HG03045 (cell line): ENCODE results near the gene KCNIP3.

ENCODE experiments used
- ATAC-seq: cut with Tn5 transposase; IDR thresholded peaks from one replicate; pipeline ENCODE4 v1.9.1; 2021; ENCODE audit warnings: mild to moderate bottlenecking, moderate library complexity; ENCODE audit not compliant: unreplicated experiment

KCNIP3 gene

DNA sequence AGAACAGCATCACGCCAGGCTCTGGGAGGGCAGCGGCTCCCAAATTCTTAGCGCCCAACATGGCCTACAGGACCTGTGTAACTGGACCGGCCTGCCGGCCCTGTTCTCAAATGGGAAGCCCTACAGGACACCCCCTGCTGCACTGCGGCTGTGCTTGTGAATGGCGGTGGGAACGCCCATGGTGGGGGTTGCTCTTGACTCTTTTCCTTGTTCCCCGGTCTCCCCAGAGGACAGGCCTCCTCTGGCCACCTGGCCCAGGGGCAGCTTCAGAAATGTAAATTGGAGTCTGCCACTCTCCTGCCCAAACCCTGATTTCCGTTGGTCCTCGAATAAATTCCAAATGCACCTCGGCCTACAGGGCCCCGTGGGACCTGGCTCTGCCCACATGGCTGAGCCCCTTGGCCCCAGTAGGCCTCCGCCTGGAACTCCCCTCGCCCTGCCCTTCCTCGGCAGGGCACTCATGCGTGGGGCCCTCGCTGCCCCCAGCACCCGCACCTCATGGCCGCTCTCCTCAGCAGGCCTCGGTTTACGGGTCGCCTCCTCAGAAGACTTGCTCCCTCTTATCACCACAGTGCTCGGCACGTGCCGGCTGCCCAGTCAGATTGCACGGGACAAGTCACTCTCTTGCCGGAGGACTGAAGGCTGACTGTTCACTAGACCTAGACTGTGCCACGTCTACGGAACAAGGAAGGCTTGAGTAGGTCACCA, 29.4 kb downstream of the KCNIP3 start:
- no peak for ATAC-seq

DNA sequence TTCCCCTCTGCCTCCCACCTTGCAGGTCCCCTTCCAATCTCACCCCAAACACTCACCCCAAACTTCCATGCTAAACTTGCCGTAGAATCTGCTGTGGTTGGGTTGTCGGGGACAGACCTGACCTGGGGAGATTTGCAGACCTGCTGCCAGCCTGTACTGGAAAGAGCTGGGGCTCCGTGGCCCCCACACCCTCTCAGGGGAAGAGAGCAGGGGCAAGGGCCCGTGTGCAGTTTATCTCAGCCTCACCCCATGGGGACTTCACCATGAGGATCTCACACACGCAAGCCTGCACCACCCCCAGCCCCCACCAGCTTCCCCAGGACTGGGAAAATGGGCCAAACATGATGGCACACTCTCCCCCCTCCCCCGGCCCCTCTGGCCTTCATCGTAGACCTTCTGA, 30.7 kb downstream of the KCNIP3 start:
- no peak for ATAC-seq

DNA sequence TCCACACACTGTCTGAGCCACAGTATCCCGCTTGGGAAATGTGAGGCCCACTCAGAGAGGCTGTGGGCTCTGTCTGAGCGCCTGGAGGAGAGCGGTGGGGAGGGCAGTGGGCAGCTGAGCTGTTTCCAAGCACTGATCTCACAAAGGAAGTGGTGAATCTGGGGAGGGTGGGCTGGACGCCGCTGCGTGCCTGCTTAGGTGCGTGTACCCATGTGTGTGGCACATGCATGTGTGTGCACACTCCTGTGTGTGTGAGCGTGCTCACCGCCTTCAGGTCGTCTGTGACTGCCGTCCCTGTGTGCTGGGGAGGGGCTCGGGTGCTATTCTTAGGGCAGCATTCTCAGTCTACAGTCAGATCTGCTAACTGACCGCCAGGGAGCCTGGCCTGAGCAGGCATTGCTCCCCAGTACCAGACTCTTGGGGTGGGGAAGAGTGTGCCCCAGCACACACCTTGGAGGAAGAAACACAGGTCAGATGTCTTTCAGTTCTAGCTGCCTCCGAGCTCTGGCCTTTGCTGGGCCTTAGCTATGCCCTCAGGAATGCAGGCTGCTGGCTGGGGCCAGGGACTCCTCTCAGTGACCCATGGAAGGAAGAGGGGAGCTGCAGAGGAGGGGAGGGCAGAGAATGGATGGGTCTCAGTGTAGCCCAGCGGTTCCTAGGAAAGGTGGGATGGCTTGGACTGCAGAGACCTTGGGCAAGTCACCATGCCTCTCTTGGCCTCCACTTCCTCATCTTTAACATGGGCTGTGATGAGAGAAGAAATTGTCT, 31.4 kb downstream of the KCNIP3 start:
- ATAC-seq: no peak

DNA sequence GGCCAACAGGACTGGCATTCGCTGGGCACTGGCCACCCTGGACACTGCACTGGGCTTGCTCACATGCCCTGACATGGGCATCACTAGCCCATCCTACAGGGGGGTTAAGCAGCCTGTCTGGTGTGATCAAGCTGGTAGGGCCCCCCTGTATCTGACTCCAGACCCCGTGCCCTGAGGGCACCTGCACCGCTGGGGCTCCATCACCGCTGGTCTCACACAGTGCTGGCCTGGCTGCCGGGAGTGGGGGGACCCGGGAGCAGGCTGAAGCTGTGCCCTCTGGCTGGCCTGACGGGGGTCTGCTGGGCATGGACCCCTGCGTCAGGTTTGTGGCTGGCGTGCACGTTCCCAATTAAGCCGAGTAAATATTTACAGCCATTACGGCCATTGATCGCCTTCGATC, 32.3 kb downstream of the KCNIP3 start:
- no peak for ATAC-seq

DNA sequence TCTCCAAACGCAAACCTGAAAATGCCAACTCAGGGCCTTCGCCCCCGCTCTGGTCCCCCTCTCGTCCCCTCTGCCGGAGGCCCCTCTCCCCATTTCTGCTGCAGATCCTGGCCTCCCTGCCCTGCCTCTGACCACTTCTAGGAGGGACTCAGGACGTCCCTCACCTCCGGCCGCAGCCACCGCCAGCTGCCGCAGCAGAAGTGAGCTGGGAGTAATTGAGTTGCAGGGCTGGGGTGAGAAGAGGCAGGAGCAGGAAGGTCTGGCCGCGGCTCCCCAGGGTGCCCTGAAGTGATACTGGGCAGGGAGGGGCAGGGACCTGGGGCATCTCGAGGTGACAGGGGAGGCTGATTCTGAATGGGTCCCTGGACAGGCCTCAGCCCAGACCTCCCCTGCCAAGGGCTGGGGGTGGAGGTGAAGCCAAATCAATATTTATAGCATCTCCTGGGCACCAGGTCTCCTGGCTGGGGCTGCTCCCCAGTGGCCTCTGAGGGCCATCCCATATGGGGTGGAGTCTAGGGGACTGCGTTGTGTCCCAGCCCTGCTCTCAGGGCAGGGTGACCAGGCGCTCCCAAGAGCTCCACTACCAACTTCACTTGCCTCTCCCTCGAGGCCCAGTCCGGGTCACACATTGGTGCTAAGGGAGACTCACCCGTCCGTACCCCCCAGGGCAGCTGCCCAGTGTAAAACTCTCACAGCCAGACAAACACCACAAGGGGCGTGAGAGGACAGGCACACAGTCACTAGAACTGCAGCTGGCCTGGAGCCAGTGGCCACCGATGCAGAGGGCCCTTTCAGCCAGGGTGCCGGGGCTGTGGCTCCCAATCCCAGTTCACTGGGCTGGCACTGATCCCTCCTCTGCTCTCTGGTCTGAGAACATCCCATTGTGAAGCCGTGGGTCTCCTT, 33.0 kb downstream of the KCNIP3 start:
- no peak for ATAC-seq

DNA sequence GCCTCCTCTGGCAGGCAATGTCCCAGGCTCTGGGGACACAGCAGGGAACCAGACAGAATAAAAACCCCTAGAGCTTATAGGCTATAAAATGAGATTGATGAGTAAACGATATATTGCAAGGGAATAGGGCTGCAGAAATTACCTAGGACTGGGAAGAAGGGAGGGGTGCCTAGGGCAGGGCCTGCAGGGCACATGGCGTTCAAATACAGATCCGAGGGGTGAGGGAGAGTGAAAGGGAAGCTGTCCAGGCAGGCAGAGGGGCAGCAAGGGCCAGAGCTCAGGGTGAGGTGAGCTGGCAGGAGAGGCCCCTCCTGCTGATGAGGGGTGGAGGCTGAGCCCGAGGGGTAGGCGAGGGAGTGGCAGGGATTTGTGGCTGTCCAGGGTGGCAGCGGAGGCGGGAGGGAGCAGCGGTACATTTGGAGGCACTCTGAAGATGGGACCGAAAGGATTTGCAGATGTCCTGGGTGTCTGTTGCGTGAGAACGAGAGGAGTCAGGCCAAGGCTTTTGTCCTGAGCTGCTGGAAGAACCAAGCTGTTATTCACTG, 33.7 kb downstream of the KCNIP3 start:
- ATAC-seq: no peak

DNA sequence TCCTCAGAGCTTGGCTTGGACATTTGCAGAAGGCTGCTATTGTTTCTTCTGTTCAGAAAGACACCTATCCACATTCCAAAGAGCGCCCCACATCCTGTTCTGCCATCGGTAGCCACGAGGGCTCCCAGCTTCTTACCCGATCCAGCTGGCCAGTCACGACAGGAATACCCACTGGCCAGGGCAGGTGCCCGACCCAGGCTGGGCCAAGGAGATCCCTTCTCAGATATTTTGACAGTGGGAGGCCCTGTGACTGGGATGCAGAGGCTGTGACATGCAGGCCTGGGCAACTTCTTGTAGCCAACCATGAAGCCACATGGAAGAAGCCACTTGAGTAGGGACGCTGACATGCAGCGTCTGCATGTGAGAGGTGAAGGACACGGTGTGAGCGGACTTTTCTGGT, 34.5 kb downstream of the KCNIP3 start:
- ATAC-seq: no peak

DNA sequence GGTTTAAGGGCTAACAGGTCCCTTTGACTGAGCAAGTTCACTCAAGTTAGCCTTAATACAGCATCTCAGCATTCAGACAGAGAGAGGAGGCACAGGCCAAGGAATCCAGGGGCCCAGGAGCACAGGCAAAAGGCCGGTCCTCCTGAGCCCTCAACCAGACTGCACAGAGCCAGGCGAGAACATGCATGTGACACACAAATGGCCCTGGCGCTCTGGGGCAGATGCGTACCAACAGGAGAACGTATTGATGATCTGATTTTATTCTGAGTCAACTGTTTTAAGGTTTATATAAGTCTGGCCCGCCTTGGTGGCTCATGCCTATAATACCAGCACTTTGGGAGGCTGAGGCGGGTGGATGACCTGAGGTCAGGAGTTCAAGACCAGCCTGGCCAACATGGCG, 34.9 kb downstream of the KCNIP3 start:
- ATAC-seq: no peak

DNA sequence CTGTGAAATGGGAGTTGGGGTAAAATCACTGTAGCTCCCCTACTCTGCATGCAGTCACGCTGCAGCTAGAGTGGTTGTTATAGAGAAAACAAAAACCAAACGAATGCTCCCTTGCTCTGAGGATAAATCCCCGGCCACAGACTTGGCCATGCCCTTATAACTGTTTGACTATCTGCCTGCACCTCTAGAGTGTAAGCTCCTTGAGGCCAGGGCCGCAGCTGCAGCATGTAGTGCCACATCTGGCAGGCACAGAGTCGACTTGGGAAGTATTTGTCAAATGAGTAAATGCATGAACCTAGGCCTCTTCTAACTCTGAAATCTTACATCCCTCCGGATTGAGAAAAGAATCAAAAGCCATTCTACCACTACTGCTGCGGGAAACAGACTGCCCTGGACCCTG, 35.9 kb downstream of the KCNIP3 start:
- no peak for ATAC-seq

DNA sequence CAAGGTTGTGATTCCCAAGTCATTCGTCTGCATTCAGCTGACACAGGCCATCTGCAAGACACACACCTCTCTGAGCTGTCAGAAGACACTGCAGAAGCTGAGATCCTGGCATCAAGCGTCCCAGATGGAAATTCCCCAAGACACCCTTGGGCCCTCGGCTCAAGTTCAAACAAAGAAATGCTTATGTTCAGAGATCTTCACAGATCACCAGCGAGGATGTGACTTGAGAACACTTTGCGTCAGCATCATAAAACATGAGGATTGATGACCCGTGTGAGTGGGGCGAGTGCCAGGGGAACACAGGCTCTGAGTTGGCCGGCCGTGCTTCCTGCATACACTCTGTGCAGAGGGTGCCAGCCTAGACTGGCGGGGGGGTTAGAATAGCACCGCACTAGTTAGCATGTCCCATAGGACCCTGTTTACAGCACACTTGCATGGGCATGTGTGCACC, 36.8 kb downstream of the KCNIP3 start:
- no peak for ATAC-seq

DNA sequence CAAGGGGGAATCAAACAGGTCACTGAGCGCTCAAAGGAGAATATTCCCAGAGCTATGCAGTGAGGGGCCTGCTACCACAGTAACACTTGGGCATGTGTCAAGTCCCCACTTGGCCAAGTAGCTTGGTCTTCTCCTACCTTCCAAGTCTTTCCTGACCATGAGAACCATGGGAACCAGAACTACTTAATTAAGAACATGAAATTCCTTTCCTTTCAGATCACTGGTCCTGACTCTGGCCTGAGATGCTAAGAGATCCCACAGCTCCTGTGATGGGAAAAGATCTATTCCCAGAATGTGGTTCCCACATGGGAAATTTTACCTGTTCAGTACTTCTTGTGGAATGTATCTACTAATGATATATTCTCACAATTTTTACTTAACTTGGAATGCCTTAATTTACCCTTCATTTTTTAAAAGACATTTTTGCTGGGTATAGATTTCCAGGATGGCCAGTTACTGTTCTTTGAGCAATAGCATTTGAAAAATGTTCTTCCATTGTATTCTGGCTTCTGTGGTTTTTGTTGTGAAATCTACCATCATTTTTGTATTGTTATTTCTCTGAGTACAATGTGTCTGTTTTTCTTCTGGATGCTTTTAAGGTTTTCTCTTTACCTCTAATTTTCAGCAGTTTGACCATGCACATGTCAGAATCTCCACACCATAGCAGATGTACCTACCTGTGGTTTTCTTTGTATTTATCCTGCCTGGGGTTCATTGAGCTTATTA, 37.9 kb downstream of the KCNIP3 start:
- no peak for ATAC-seq

DNA sequence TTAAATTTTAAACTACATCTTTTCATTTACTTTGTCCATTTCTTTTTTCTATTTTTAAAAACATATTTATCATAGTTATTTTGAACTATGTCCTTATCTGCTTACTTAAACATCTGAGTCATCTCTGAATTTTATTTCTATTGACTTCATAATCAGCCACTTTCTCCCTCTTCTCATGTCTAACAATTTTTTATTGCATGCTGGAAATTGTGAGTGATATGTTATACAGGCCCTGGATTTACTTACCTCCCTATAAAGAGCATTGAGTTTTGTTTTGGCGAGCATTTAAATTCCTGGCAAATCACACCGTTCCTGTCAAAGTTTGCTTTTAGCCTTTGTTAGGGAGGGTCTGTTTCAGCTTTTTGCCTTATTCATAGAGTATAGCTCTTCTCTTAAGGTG, 39.3 kb downstream of the KCNIP3 start:
- no peak for ATAC-seq

DNA sequence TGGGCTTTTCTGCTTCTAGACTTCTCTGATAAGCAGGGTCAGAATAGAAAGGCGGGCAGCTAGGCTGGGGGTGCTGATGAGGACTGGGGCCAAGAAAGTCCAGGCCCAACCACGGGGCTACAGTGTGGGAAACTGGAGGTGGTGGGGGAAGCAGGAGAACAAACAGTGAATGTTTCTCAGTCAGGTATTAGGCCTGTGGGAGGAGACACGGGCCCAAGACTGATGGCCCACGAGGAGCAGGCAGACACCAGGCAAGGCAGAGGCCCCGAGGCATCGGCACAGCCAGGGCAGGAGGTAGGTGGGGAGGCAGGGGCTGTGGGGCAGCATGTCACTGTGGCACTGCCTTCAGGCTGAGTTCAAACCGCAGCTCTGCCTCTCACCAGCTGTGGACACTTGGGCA, 40.7 kb downstream of the KCNIP3 start:
- no peak for ATAC-seq

DNA sequence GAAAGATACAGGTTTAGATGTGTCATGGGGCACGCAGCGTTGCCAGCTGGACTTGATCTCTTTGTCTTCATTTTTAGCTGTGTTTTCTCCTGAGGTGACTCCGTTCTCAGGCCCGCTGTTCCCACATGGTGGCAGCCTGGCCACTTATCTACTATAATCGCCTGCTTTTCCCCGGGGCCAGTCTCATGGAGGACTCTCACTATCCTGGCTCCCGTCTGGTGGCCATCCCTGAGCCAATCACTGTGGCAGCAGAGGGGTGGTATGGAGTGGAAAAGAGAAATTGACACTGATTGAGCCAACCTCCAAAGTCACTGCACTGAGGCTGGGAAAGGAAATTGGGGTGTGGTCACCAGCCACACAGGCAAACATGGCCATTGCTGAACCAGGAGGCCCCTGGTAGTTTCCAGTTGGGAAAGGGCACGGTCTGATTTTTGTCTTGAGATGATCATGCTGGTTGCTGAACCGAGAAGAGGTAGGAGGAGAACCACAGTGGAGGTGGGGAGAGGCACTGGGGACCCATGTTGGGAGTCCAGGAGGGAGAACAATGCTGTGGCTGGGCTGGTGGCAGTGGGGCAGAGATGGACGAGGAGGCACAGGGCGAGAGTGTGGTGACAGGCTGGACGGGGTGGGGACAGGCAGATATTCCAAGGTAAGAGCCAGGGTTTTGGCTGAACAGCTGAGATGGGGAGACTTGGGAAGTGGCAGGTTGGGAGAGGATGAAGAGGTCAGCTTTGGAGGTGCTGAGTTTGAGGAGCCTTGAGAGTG, 45.6 kb downstream of the KCNIP3 start:
- ATAC-seq: no peak

DNA sequence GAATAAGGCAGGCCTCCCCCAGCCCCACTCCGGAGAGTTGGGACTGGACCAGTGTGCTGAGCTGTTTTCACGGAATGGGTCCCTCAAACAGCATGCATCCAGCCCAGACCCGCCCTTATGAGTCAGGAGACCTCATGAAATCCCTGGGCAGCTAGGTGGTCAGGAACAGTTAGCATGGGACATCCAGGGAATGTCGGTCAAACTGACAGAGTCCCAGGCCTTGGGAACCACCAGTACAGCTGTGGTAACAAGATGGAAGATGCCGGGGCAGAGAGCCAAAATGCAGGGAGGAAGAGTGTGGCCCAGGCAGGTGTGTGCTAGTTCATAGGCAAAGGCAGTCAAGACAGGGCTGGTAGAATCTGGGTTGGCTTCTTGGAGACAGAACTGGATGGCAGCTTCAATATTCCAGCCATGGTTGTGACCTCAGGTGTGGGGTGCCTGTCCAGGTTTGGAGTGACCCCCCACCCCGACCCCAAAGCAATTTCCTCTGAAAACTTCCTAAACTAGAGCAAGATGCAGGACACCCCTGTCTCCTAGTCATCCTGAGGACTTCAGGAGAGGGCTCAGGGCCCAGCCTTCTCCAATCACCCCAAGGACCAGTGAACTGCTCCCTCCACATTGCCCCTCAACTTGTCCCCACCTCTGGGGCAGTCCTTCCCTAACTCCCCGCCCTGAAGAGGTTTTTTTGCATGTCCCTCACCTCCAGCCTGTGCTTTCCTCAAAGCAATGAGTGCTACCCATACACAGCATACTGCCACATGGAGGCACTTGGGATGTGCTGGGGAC, 46.5 kb downstream of the KCNIP3 start:
- no peak for ATAC-seq

DNA sequence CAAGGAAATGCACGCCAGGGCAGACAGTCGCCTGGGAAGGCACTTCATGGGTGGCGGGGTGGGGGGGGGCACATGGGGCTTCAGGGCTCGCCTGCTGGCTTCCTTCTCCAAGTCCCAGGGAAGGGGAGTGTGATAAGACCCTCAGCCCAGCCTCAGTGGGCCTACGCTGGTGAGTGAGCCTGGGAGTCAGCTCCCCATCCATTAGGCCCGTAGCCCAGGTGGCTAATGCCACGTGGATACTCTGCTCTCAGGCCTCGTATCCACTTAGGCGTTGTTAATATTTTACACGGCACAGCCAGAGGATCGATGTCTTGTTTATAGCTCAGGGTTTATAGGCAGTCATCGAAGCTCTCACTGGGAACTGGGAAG, 47.1 kb downstream of the KCNIP3 start:
- ATAC-seq: no peak

DNA sequence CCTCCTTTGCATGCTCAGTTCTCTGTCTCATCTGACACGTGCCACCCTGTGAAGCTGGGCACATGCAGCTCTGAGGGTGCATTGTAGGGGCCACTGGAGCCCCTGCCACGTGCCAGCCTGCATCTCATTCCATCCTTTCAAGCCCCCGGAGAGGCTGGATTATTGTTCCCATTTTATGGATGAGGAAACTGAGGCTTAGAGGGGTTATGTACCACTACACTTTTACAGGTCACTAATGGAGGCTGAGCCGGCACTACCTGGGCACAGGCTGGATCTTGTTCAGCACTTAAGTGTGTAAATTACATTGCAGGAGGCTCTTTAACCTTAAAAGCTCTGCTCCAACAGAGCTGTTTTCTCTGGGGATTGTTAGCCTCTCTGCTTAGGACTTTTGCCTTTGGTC, 47.5 kb downstream of the KCNIP3 start:
- ATAC-seq: no peak

DNA sequence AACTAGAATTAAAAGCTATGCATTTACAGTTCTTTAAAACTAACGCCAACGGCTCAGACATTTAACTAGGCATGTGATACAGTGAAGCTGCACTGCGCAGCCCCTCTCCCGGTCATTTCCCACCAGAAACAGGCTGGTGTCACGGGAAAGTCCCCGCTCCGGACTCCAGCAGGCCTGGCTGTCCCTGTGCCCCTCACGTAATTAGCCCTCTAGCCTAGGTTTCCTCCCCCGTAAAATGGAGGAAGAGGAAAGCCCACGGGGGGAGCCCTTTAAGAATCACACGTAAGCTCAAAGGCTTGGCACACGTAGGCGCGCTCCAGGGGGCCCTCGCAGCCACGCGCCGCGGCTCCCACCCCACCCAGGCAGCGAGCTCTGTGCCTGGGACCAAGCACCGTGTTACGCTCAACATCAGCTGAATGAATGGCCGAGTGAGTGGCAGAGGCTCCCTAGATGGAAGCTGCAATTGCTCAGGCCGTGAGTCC, 48.0 kb downstream of the KCNIP3 start:
- no peak for ATAC-seq
